H9 (cell line): ENCODE data around the gene SPTBN5. TPM values are rescaled to one million over a fixed set of nuclear protein-coding genes. Genes with fewer than 3 reads are reported as not detected.

Experiments used
- DNase-seq: peaks from one replicate; pipeline ENCODE4 v3.0.0-alpha.2; 2017
- H2AFZ ChIP-seq: one replicate; pipeline ENCODE4 v1.6.1; 2013; ENCODE audit warnings: mild to moderate bottlenecking, low read length, control low read depth, moderate library complexity
- H2AK5ac ChIP-seq: 2 replicates; pipeline ENCODE4 v1.6.1; 2013; ENCODE audit warnings: low read length, control low read depth, mixed read lengths; ENCODE audit not compliant: insufficient read length
- H2BK120ac ChIP-seq: one replicate; pipeline ENCODE4 v1.6.1; 2013; ENCODE audit warnings: low read depth, mild to moderate bottlenecking, low read length, control low read depth, inconsistent platforms; ENCODE audit not compliant: poor library complexity, severe bottlenecking
- H2BK12ac ChIP-seq: 2 replicates; pipeline ENCODE4 v1.6.1; 2013; ENCODE audit warnings: low read length, control low read depth, mixed read lengths, low read depth; ENCODE audit not compliant: insufficient read length
- H2BK15ac ChIP-seq: 2 replicates; pipeline ENCODE4 v1.6.1; 2013; ENCODE audit warnings: low read depth, low read length, control low read depth
- H2BK20ac ChIP-seq: one replicate; pipeline ENCODE4 v1.6.1; 2013; ENCODE audit warnings: low read depth, mild to moderate bottlenecking, low read length, control low read depth, inconsistent platforms; ENCODE audit not compliant: poor library complexity, severe bottlenecking
- H2BK5ac ChIP-seq: 2 replicates; pipeline ENCODE4 v1.6.1; 2013; ENCODE audit warnings: low read length, control low read depth, mixed read lengths; ENCODE audit not compliant: insufficient read length
- H3K14ac ChIP-seq: 2 replicates; pipeline ENCODE4 v1.6.1; 2013; ENCODE audit warnings: low read length, control low read depth; ENCODE audit not compliant: insufficient read depth
- H3K18ac ChIP-seq: 2 replicates; pipeline ENCODE4 v1.6.1; 2013; ENCODE audit warnings: low read depth, mild to moderate bottlenecking, mixed read lengths, low read length, control low read depth; ENCODE audit not compliant: insufficient read length
- H3K23ac ChIP-seq: 2 replicates; pipeline ENCODE4 v1.6.1; 2013; ENCODE audit warnings: low read length, control low read depth, mixed read lengths, low read depth; ENCODE audit not compliant: insufficient read length
- H3K23me2 ChIP-seq: 2 replicates; pipeline ENCODE4 v1.6.1; 2013; ENCODE audit warnings: low read depth, mild to moderate bottlenecking, mixed read lengths, low read length, control low read depth; ENCODE audit not compliant: insufficient read length, poor library complexity, severe bottlenecking
- H3K27ac ChIP-seq: 2 replicates; pipeline ENCODE4 v1.5.1; 2013; ENCODE audit warnings: low read length, control low read depth, mixed read lengths, low read depth; ENCODE audit not compliant: insufficient read length
- H3K27me3 ChIP-seq: 2 replicates; pipeline ENCODE4 v1.6.1; 2013; ENCODE audit warnings: low read length, control low read depth, inconsistent platforms; ENCODE audit not compliant: insufficient read depth
- H3K4ac ChIP-seq: 2 replicates; pipeline ENCODE4 v1.6.1; 2013; ENCODE audit warnings: low read depth, mild to moderate bottlenecking, control low read depth, inconsistent platforms, low read length, moderate library complexity
- H3K4me1 ChIP-seq: 2 replicates; pipeline ENCODE4 v1.6.1; 2013; ENCODE audit warnings: low read length, control low read depth, inconsistent platforms; ENCODE audit not compliant: insufficient read depth
- H3K4me2 ChIP-seq: 2 replicates; pipeline ENCODE4 v1.6.1; 2013; ENCODE audit warnings: low read length, control low read depth, mixed read lengths; ENCODE audit not compliant: insufficient read length, insufficient read depth
- H3K56ac ChIP-seq: 2 replicates; pipeline ENCODE4 v1.6.1; 2013; ENCODE audit warnings: low read depth, mild to moderate bottlenecking, mixed read lengths, low read length, control low read depth; ENCODE audit not compliant: insufficient read length
- H3K79me1 ChIP-seq: 2 replicates; pipeline ENCODE4 v1.6.1; 2013; ENCODE audit warnings: low read depth, mild to moderate bottlenecking, moderate library complexity, low read length, control low read depth, inconsistent platforms; ENCODE audit not compliant: insufficient read depth, poor library complexity, severe bottlenecking
- H3K79me2 ChIP-seq: 2 replicates; pipeline ENCODE4 v1.6.1; 2013; ENCODE audit warnings: low read length, control low read depth, inconsistent platforms; ENCODE audit not compliant: insufficient read depth
- H3K9ac ChIP-seq: 2 replicates; pipeline ENCODE4 v1.6.1; 2013; ENCODE audit warnings: low read length, control low read depth, mixed read lengths; ENCODE audit not compliant: insufficient read length; ENCODE audit errors: extremely low read depth
- H3K9me3 ChIP-seq: one replicate; pipeline ENCODE4 v1.6.1; 2013; ENCODE audit warnings: low read depth, low read length, inconsistent platforms; ENCODE audit not compliant: control insufficient read depth
- H3T11ph ChIP-seq: one replicate; pipeline ENCODE4 v1.6.1; 2013; ENCODE audit warnings: mild to moderate bottlenecking, low read length, control low read depth, inconsistent platforms
- H4K20me1 ChIP-seq: one replicate; pipeline ENCODE4 v1.6.1; 2013; ENCODE audit not compliant: control insufficient read depth, insufficient read length, insufficient read depth
- H4K5ac ChIP-seq: 2 replicates; pipeline ENCODE4 v1.6.1; 2013; ENCODE audit warnings: low read depth, mild to moderate bottlenecking, mixed read lengths, low read length, control low read depth; ENCODE audit not compliant: insufficient read length
- H4K8ac ChIP-seq: replicated peaks from 2 replicates; pipeline ENCODE4 v1.6.1; 2013; ENCODE audit warnings: low read length, control low read depth, mixed read lengths, low read depth; ENCODE audit not compliant: insufficient read length
- H4K91ac ChIP-seq: 2 replicates; pipeline ENCODE4 v1.6.1; 2013; ENCODE audit warnings: low read depth, mild to moderate bottlenecking, moderate library complexity, mixed read lengths, low read length, control low read depth; ENCODE audit not compliant: insufficient read length
- H3K27ac Mint-ChIP-seq, 3 experiments: 2 replicates in 2 of 3; 3 replicates in 1 of 3; pipeline ENCODE4 v1.8.0; 2020 to 2021; ENCODE audit warnings: mixed read lengths in 3 of 3, mild to moderate bottlenecking in 1 of 3, moderate library complexity in 1 of 3
- H3K27me3 Mint-ChIP-seq: 2 replicates; pipeline ENCODE4 v1.8.0; 2021; ENCODE audit warnings: low read depth, mild to moderate bottlenecking, moderate library complexity, mixed read lengths
- H3K36me3 Mint-ChIP-seq, 3 experiments: 2 replicates in 2 of 3; 3 replicates in 1 of 3; pipeline ENCODE4 v1.8.0; 2020 to 2021; ENCODE audit warnings: low read depth in 3 of 3, mixed read lengths in 3 of 3; ENCODE audit not compliant: insufficient read depth in 1 of 3
- H3K4me1 Mint-ChIP-seq, 2 experiments: 2 replicates each; pipeline ENCODE4 v1.8.0; 2020; ENCODE audit warnings: mixed read lengths in 2 of 2
- H3K4me3 Mint-ChIP-seq, 2 experiments: 2 replicates in 1 of 2; 3 replicates in 1 of 2; pipeline ENCODE4 v1.8.0; 2020 to 2021; ENCODE audit warnings: mild to moderate bottlenecking in 2 of 2, mixed read lengths in 2 of 2, moderate library complexity in 1 of 2
- H3K9me3 Mint-ChIP-seq, 2 experiments: 2 replicates in 1 of 2; 3 replicates in 1 of 2; pipeline ENCODE4 v1.8.0; 2020; ENCODE audit warnings: mild to moderate bottlenecking in 2 of 2, mixed read lengths in 2 of 2, moderate library complexity in 1 of 2
- WGBS: extraction: QIAGEN DNeasy Blood & Tissue Kit; methylation state at CpG from one replicate; pipeline ENCODE4 v1.1.7; 2013; ENCODE audit warnings: missing lambda C conversion rate, low lambda C conversion rate, mixed read lengths; ENCODE audit not compliant: insufficient read length; ENCODE audit errors: extremely low coverage; 5-methylcytosine and 5-hydroxymethylcytosine counted together
- total RNA-seq: library from RNA; stranded (reverse); gene quantifications from 2 replicates; pipeline ENCODE4 v1.2.1, GENCODE V29; 2021
- TF ChIP-seq, protein P1 (sequence below): fragments of 200-600 bp; sonication (generic); conservative IDR thresholded peaks from 3 replicates; pipeline ENCODE4 v1.8.0; 2021; ENCODE audit warnings: antibody characterized with exemption, mild to moderate bottlenecking

The SPTBN5 gene
- total RNA-seq, 1 experiment from 2014 or later: 0.90 TPM

DNA sequence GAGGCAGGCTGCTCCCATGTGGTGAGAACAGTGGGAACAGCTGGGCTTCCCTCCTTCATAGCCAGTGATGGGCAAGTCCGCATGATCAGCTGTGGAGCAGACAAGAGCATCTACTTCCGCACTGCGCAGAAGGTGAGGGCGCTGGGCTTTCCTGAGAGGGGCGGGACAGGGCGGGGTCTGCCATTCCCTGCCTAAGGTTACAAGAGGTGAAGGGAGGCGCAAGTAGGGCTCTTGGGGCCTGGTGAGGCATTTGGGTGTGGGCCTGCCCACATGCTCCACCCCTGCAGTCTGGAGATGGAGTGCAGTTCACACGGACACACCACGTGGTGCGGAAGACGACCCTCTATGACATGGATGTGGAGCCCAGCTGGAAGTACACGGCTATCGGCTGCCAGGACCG, 76.5 kb downstream of the SPTBN5 start:
- Histone ChIP-seq H2AK5ac (no peak overlapping the region), H3K27me3 (no peaks in the 10 kb centered on the region), H3K23me2 (no peaks in the 10 kb centered on the region), H3K9me3 (no peaks in the 10 kb centered on the region), H2BK120ac (no peak overlapping the region), H4K20me1 (no peaks in the 10 kb centered on the region), H3K4ac (no peak overlapping the region), H4K8ac (no peak overlapping the region), H3K14ac (no peak overlapping the region), H4K5ac (no peak overlapping the region), H3K79me1 (no peaks in the 10 kb centered on the region), H4K91ac (no peak overlapping the region), H3K9ac (no peak overlapping the region), H2BK12ac (no peak overlapping the region), H2AFZ (no peak overlapping the region), H2BK15ac (no peak overlapping the region), H2BK20ac (no peak overlapping the region), H3T11ph (no peak overlapping the region), H3K4me1 (no peaks in the 10 kb centered on the region), H3K4me2 (no peak overlapping the region), H3K79me2 (no peaks in the 10 kb centered on the region), H3K56ac (no peak overlapping the region), H2BK5ac (no peak overlapping the region), H3K23ac (no peak overlapping the region), H3K18ac (no peak overlapping the region), H3K27ac (no peak overlapping the region)
- no peaks in the 10 kb centered on the region for H3K4me1 Mint-ChIP-seq
- peaks cover 3 to 17% (median 3%) of the 10 kb centered on the region in 3 experiments; a peak in 5 of 7 replicates for H3K36me3 Mint-ChIP-seq
- no CpG with 5 or more reads among the region's 14 CpGs for WGBS
- DNase-seq: no peak
- peak overlapping the region in 1 of 3 experiments; percentile 12; a peak in 2 of 7 replicates for H3K27ac Mint-ChIP-seq
- no peak overlapping the region for H3K4me3 Mint-ChIP-seq
- H3K9me3 Mint-ChIP-seq: no peaks in the 10 kb centered on the region
- H3K27me3 Mint-ChIP-seq: no peaks in the 10 kb centered on the region
- TF ChIP-seq, protein P1, sequence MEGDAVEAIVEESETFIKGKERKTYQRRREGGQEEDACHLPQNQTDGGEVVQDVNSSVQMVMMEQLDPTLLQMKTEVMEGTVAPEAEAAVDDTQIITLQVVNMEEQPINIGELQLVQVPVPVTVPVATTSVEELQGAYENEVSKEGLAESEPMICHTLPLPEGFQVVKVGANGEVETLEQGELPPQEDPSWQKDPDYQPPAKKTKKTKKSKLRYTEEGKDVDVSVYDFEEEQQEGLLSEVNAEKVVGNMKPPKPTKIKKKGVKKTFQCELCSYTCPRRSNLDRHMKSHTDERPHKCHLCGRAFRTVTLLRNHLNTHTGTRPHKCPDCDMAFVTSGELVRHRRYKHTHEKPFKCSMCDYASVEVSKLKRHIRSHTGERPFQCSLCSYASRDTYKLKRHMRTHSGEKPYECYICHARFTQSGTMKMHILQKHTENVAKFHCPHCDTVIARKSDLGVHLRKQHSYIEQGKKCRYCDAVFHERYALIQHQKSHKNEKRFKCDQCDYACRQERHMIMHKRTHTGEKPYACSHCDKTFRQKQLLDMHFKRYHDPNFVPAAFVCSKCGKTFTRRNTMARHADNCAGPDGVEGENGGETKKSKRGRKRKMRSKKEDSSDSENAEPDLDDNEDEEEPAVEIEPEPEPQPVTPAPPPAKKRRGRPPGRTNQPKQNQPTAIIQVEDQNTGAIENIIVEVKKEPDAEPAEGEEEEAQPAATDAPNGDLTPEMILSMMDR: no peak
